HUES6 (cell line): Measurements from ENCODE around the gene LENG1.
"Not testable (repeated sequence)": the region's sequence is repeated elsewhere in the genome, so short reads cannot be mapped to it uniquely, and the experiment has no call there.

Experiments
- H3K27ac ChIP-seq: 2 replicates; pipeline ENCODE4 v1.7.0; 2013; ENCODE audit warnings: low read depth, mild to moderate bottlenecking, low read length, inconsistent platforms
- H3K27me3 ChIP-seq: 2 replicates; pipeline ENCODE4 v1.6.1; 2013; ENCODE audit warnings: low read length; ENCODE audit not compliant: control insufficient read depth, insufficient read depth
- H3K36me3 ChIP-seq: 2 replicates; pipeline ENCODE4 v1.6.1; 2013; ENCODE audit warnings: low read length; ENCODE audit not compliant: control insufficient read depth, insufficient read depth
- H3K4me1 ChIP-seq: 2 replicates; pipeline ENCODE4 v1.6.1; 2013; ENCODE audit warnings: low read length; ENCODE audit not compliant: control insufficient read depth, insufficient read depth
- H3K4me3 ChIP-seq: 2 replicates; pipeline ENCODE4 v1.5.1; 2013; ENCODE audit warnings: low read depth, low read length
- H3K9ac ChIP-seq: one replicate; pipeline ENCODE4 v1.6.1; 2013; ENCODE audit warnings: mild to moderate bottlenecking, low read length
- H3K9me3 ChIP-seq: 2 replicates; pipeline ENCODE4 v1.6.1; 2013; ENCODE audit warnings: low read depth, low read length; ENCODE audit not compliant: control insufficient read depth, insufficient read depth

Gene LENG1

GRCh38 chr19:54201172-54201701 is 41.7 kb upstream of the LENG1 start:
- H3K4me1 ChIP-seq, result peaks cover 24% of the 10 kb centered on the region
- peak overlapping the region; percentile 93 for H3K9ac ChIP-seq
- H3K4me3 ChIP-seq, result peak overlapping the region; percentile 76
- H3K27me3 ChIP-seq, result no peaks in the 10 kb centered on the region
- H3K27ac ChIP-seq, result peak overlapping the region; percentile 82
- peaks cover 53% of the 10 kb centered on the region for H3K36me3 ChIP-seq
- H3K9me3 ChIP-seq, result no peaks in the 10 kb centered on the region

DNA sequence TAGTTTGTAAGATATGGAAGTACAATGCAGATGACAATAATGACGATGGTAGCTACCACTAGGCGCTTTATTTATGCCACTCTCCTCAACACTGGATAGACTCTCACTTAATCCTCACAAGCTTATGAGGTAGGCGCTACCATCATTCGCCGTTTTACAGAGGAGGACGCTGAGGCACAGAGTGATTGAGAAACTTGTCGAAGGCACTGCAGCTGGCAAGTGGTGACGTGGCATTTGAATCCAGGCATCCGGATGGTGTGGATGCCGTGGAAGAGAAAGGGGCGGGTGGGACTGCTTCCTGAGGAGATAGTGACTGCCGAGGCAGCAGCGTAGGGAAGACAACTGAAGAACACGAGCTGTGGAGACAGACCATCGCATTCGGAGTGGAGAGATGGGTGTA is 39.9 kb upstream of the LENG1 start:
- no peaks in the 10 kb centered on the region for H3K27me3 ChIP-seq
- peaks cover 22% of the 10 kb centered on the region for H3K4me1 ChIP-seq
- no peak overlapping the region for H3K4me3 ChIP-seq
- H3K27ac ChIP-seq, result no peak overlapping the region
- peaks cover 43% of the 10 kb centered on the region for H3K36me3 ChIP-seq
- H3K9ac ChIP-seq, result no peak overlapping the region
- H3K9me3 ChIP-seq, result no peaks in the 10 kb centered on the region

DNA sequence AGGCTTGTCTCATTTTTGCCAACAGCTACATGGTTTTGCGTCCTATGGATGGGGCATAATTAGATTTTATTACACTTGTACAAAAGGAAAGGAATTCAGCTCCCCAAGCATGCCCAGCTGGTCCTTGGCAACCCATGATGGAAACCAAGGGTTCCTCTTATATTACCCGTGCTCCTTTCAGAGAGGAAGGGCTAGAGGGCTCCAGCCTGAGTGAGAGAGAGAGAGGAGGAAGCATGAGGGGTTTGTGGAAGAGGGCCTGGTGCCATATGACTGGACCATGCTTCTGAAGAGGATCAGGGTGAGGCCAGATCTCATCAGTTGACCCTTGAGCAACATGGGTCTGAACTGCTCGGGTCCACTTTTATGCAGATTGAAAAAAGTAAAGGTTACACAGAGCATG is 37.6 kb upstream of the LENG1 start:
- H3K36me3 ChIP-seq, result peaks cover 33% of the 10 kb centered on the region

GRCh38 chr19:54196536-54196935 is 37.0 kb upstream of the LENG1 start:
- H3K9ac ChIP-seq, result no peak overlapping the region
- H3K4me1 ChIP-seq, result peaks cover 1% of the 10 kb centered on the region
- H3K4me3 ChIP-seq, result no peak overlapping the region
- H3K9me3 ChIP-seq, result no peaks in the 10 kb centered on the region
- peaks cover 27% of the 10 kb centered on the region for H3K36me3 ChIP-seq
- H3K27me3 ChIP-seq, result no peaks in the 10 kb centered on the region
- H3K27ac ChIP-seq, result no peak overlapping the region

More for the DNA sequence above, 37.6 kb upstream of the LENG1 start:
- no peak overlapping the region for H3K4me3 ChIP-seq
- no peaks in the 10 kb centered on the region for H3K9me3 ChIP-seq
- peaks cover 5% of the 10 kb centered on the region for H3K4me1 ChIP-seq
- no peaks in the 10 kb centered on the region for H3K27me3 ChIP-seq
- H3K9ac ChIP-seq, result no peak overlapping the region
- no peak overlapping the region for H3K27ac ChIP-seq

DNA sequence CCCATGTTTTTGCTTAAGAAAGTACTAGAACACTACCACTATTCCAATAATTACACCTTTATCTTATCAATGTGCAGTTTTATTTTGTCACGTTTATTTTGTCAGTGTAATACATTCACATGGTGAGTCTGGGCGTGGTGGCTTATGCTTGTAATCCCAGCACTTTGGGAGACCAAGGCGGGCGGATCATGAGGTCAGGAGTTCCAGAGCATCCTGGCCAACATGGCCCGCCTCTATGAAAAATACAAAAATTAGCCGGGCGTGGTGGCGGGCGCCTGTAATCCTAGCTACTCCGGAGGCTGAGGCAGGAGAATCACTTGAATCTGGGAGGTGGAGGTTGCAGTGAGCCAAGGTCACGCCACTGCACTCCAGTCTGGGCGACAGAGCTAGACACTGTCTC is 34.9 kb upstream of the LENG1 start:
- not testable (repeated sequence) for H3K4me1 ChIP-seq, H3K27ac ChIP-seq, H3K9me3 ChIP-seq, H3K4me3 ChIP-seq, H3K27me3 ChIP-seq, H3K9ac ChIP-seq
- H3K36me3 ChIP-seq, result peaks cover 20% of the 10 kb centered on the region

DNA sequence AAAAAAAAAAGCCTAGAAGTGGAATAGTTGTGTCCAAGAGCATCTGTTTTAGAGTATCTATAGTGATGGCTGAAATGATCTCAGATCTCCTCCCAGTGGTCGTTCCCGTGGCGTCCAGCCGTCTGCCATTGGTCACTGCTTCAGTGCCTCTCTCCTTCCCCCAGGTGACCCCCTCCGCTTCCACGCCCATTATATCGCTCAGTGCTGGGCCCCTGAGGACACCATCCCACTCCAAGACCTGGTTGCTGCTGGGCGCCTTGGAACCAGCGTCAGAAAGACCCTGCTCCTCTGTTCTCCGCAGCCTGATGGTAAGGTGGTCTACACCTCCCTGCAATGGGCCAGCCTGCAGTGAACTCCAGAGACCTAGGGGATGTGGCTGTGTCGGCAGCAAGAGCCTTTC is 33.5 kb upstream of the LENG1 start:
- H3K27ac ChIP-seq, result no peak overlapping the region
- no peaks in the 10 kb centered on the region for H3K27me3 ChIP-seq
- no peak overlapping the region for H3K9ac ChIP-seq
- H3K4me1 ChIP-seq, result peaks cover 3% of the 10 kb centered on the region
- H3K4me3 ChIP-seq, result no peak overlapping the region
- H3K9me3 ChIP-seq, result no peaks in the 10 kb centered on the region
- H3K36me3 ChIP-seq, result peaks cover 20% of the 10 kb centered on the region

GRCh38 chr19:54191811-54192453 is 32.4 kb upstream of the LENG1 start:
- Histone ChIP-seq H3K9ac (peak overlapping the region; percentile 72), H3K4me1 (peaks cover 5% of the 10 kb centered on the region), H3K36me3 (peaks cover 26% of the 10 kb centered on the region), H3K27me3 (no peaks in the 10 kb centered on the region), H3K27ac (peak overlapping the region; percentile 97; the same call in 1 of the 2 replicates), H3K9me3 (no peaks in the 10 kb centered on the region), H3K4me3 (peak overlapping the region; percentile 90)

DNA sequence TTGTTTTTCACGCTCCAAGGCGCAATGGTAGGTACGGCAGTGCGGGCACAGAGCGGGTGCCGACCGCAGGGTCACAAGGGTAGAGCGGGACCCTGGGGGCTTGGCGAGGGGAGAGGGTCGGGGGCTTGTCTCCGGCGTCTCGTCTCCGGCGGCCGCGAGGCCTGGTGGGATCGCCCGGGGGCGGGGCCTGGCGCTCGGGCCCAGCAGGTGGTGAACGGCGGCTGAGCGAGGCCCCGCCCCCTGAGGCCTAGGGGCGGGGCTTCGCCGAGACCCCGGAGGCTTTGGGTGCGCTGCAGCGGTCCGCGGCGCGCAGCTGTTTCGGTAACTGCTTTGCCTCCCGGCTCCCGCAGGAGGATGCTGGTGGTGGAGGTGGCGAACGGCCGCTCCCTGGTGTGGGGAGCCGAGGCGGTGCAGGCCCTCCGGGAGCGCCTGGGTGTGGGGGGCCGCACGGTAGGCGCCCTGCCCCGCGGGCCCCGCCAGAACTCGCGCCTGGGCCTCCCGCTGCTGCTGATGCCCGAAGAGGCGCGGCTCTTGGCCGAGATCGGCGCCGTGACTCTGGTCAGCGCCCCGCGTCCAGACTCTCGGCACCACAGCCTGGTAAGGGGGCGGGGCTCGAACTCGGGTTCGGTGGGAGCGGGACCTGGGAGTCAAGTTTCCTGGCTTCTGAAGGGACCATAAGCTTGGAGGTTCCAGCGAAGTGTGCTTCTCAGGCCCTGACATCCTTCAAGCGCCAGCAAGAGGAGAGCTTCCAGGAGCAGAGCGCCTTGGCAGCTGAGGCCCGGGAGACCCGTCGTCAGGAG is 31.7 kb upstream of the LENG1 start, which contains the start of gene TSEN34:
Gene TSEN34 (plus strand): TSS at position 298 of the 800 bp plus-strand sequence. CDS start 57 bp downstream, at position 355.
- Histone ChIP-seq H3K27ac (peak within 1 kb of the TSS; percentile 97), H3K36me3 (peaks cover 33% of the 10 kb centered on the region), H3K4me1 (peaks cover 5% of the 10 kb centered on the region), H3K27me3 (no peaks in the 10 kb centered on the region), H3K9me3 (no peaks in the 10 kb centered on the region), H3K9ac (peak within 1 kb of the TSS; percentile 99), H3K4me3 (peak within 1 kb of the TSS; percentile 90)

DNA sequence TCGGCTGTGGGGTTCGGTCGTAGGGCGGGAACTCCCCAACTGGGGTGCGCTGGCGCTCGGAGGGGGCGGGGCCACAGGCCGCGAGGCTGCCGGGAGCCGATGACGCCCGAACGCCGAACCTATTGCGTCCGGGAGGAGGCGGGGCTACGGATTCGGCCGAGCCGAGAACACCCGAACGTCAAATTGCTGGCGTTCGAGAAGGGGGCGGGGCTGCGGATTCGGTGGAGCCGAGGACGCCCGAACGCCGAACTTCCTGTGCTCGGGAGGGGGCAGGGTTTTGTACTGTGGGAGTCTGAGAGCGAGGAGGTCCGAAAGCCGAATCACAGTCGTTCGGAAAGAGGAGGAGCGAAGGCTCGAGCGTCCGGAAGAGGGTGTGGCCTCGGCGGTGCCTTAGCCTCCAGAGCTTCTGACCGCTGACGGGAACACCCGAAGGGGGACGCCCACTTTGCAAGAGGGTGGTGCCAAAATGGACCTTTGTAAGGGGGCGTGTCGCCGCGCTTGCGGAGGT is 31.0 kb upstream of the LENG1 start:
- H3K9ac ChIP-seq, result peak overlapping the region; percentile 99
- H3K27ac ChIP-seq, result peak overlapping the region; percentile 97
- peaks cover 33% of the 10 kb centered on the region for H3K36me3 ChIP-seq
- peaks cover 5% of the 10 kb centered on the region for H3K4me1 ChIP-seq
- H3K9me3 ChIP-seq, result no peaks in the 10 kb centered on the region
- peak overlapping the region; percentile 90 for H3K4me3 ChIP-seq
- no peaks in the 10 kb centered on the region for H3K27me3 ChIP-seq

DNA sequence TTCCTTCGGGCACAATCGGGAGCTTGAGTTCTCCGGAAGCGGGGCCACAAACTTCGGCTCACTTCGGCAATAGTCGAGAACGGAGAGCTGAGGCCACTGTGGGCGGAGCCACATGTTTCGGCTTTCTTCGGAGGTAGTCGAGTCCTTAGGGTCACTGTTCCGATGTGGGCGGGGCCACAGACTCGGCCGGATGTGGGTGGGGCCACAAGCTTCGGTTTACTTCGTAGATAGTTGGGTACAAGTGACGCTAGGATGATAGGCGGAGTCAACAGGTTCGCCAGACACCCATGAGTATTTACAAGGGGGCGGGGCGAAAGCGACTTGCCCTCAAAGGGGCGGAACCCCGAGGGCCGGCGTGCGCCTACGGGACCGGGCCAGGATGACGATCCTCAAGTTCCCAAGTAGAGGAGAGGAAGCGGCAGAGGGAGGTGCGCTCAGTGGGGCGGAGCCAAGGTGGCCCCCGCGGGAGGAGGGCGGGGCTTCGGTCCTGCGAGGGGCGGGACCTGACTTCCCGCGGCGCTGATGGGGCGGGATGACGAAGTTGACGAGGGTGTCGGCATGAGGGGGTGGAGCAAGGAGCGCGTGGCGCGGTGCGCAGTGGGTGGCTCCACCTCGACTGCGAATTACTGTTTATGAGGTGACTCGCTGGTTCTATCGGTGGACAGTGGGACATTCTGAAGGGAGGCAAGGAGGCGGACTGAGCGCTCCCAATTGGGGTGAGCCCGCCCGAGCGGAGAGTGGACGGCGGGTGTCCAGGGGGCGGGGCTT is 30.4 kb upstream of the LENG1 start:
- Histone ChIP-seq H3K27me3 (no peaks in the 10 kb centered on the region), H3K9ac (peak overlapping the region; percentile 99), H3K36me3 (peaks cover 32% of the 10 kb centered on the region), H3K9me3 (no peaks in the 10 kb centered on the region), H3K4me1 (peaks cover 5% of the 10 kb centered on the region), H3K4me3 (peak overlapping the region; percentile 90), H3K27ac (peak overlapping the region; percentile 97)
